GM21619 (cell line): ENCODE data around the gene BICRA.
"Not testable (repeated sequence)": the region's sequence is repeated elsewhere in the genome, so short reads cannot be mapped to it uniquely, and the experiment has no call there.

Experiments used
- ATAC-seq: cut with Tn5 transposase; IDR thresholded peaks from one replicate; pipeline ENCODE4 v1.9.1; 2021; ENCODE audit not compliant: unreplicated experiment

The BICRA gene

DNA sequence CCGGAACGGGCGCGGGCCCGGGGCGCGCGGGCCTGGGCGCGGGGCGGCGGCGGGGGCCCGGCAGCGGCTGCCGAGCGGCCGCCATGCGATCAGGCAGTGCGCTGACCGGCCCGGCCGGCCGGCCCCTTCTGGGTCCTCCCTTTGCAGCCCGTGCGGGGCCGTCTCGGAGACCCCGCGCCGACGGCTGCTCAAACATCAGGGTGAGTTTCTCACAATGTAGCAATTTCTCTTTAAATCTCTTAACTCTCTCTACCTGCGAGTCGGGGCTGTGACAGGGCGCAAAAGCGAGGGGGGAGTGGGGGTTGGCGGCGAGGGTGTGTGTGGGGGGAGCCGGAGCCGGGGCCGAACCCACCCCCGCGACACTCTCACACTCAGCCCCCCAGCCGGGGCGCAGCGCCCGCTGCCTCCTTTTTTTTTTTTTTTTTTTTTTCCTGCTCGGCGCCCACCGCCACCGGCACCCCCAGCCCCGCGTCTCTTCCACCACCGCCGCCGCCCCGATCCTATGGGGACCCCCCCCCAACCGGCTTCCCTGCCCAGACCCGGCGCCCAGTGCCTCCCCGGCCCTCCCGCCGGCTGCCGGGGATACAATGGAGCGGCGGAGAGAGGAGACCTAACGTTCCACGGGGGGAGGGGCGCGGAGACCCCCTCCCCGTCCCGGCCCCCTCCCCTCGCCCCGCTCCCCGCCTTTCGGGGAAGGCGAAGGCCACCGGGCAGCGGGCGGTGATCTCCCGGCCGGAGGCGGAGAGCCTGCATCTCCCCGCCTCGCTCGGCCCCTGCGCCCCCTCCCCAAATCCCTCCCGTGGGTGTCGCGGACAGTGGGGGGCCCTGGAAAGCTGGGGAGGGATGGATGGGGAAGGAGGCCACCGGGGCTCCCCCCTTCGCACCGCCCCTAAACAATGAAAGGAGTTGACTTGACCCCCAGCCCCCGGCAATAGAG is at the start of gene BICRA:
BICRA (plus strand) TSS at position 166 of the 937 bp plus-strand sequence. CDS start 64,441 bp downstream, outside the sequence.
- peak; percentile 42 for ATAC-seq

DNA sequence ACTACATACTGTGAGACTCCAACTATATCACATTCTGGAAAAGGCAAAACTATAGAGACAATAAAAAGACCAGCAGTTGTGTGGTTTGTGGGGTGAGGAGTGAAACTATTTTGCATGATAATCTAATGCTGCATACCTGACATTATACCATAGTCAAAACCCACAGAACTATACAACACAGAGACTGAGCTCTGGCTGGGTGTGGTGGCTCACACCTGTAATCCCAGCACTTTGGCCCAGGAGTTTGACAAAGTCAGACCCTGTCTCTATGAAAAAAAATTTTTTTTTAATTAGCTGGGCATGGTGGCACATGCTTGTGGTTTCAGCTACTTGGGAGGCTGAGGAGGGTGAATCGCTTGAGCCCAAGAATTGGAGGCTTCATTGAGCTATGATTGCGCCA is 47.9 kb upstream of the BICRA start:
- no peak for ATAC-seq

DNA sequence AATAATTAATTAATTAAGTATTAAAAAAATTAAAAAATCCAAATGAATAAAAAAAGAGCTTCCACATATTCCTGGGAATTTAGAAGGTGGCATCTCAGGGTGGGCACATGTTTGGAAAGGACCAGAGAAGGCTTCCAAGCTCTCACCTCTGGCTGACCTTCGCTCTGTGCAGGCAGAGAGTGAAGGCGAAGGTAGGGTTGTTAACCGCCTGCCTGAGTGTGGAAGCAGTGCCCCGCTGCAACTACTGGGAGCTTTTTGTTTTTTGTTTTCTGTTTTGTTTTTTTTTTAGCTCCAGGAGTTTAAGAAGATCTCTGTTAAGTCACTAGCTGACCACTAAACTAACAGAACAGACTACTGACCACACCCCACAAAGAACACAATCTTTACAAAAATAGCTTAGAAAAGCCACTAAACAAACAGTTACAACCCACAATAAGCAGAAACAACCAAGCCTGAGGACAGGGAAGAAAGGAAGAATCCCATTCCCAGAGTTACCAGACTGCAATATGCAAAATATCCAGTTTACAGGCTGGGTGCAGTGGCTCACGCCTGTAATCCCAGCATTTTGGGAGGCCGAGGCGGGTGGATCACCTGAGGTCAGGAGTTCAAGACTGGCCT is 47.4 kb upstream of the BICRA start:
- no peak for ATAC-seq

DNA sequence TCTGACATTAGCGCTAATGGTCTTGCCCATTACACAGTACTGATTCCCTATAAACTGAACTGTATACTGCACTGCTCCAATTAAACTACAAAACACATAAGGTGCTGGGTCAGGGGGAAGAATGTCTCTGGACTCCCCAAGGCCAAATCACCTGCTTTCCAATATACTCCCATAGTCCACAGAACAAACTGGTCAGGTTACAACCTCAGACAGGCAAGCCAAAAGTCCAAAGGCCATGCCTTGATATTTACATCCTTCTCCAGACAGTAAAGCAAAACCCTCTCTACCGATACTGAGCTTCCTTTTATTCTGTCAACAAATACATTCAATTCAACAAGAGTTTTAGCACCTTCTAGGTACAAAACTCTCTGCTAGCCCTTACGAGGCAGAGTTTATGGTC is 44.9 kb upstream of the BICRA start:
- ATAC-seq, result no peak

DNA sequence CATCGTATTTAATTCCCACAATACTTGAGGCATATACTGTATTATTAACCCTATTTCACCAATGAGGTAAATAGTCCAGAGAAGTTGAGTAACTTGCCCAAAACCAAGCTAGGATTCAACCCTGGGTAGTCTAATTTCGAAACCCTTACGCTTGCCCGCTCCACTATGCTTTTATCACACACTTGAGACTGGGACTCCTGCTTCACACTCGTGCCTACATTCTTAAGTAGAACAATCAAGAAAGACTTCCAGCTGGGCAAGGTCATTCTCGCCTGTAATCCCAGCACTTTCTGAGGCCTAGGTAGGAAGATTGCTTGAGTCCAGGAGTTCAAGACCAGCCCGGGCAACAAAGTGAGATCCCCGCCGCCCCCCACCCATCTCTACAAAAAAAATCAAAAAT is 39.6 kb upstream of the BICRA start:
- no peak for ATAC-seq

DNA sequence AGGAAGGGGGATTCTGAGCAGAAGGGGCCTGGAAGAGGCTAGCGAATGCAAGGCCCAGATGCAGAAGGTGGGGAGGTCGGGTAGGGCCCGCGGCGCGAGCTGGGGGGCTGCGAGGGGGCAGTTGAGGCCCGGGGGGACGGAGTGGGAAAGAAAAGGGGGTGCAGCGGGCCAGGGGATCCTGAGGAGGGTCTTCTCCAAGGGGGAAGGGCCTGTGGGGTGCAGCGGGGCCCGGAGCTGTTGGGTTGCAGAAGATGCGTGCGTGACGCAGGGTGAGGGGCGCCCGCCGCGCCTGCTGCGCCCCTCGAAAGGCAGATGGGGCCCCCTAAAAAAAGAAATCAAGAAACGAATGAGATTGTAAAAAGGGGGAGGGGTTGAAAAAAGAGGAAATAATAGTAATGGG is 36.3 kb upstream of the BICRA start:
- no peak for ATAC-seq

DNA sequence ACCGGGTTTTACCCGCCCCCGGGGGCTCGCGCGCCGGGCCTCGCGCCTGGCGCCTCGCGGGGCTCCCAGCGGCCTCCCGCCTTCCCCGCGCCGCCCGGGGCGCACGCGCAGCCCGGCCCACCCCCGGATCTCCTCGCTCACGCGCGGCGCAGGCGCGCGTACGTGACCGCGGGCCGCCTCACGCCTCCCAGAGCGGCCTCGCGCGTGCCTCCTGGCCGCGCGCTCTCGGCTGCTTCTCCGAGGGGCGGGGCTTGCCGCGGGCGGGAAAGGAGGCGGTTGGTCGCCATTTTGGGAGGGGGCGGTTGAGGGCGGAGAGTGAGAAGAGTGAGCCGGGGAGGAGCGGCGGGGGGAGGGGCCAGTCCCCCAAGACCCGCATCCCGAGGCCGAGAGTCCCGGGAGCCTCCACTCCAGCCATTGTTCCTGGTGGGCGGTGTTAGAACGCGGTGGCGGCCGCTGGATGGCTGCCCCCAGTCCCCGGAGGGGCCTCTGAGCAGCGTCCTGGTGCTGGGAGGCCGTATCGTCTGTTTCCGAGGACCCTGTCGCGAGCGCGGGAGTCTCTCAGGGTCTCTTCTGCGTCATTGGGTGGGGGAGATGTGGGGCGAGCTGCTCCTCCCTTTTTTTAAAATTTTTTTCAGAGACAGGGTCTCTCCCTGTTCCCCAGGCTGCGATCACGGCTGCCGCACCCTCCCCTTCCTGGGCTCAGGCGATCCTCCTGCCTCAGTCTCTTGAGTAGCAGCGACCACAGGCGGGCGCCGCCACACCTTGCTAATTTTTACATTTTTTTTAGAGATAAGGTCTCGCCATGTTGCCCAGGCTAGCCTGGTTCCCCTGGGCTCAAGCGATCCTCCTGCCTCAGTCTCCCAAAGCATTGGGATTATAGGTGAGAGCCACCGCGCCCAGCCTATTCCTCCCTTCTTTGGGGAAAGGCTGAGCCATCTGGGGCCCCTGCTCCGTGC is 35.6 kb upstream of the BICRA start, which contains the start of gene ZNF541:
ZNF541 (minus strand) TSS at position 78 of the 956 bp plus-strand sequence. CDS start 17,292 bp downstream, outside the sequence.
- no peak for ATAC-seq

DNA sequence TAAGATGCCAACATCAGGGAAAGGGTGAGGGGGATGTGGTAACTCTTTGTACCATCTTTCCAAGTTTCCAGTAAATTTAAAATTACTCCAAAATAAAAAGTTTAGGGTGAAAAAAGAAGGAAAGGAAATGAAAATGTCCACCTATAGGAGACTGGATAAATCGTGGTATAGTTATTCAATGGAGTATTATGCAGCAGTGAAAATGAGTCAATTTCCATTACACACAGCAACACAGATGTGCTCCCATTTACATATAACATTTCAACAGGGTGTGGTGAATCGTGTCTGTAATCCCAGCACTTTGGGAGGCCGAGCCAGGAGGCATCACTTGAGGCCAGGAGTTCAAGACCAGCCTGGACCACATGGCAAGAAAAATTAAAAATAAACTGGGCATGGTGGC is 28.5 kb upstream of the BICRA start:
- ATAC-seq, result no peak

DNA sequence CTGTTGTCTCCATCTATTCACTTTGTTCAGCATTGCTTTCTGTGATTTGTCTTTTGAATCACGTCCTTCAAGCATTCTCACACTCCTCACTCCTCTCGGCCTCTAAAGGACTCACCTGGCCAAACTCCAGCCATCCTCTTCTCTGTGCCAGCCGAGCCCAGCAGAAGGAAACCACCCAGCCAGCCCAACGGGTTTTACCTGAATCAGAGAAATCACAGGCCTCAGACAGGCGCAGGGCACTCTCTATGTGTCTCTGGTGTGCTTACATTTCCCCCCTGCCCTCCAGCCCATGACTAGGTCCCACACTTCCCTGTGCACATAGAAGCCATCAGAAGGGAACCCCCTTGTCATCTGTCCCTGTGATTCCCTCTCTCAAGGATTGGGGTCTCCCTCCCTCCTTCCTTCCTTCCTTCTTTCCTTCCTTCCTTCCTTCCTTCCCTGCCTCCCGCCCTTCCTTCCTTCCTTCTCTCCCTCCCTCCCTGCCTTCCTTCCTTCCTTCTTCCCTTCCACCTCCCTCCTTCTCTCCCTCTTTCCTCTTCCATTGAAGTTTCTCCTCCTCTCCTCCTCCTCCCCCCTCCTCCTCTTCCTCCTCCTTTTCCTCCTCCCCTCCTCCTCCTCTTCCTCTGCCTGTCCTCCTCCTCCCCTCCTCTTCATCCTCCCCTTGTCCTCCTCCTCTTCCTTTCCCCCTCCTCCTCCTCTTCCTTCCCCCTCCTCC is 27.2 kb upstream of the BICRA start:
- no peak for ATAC-seq

DNA sequence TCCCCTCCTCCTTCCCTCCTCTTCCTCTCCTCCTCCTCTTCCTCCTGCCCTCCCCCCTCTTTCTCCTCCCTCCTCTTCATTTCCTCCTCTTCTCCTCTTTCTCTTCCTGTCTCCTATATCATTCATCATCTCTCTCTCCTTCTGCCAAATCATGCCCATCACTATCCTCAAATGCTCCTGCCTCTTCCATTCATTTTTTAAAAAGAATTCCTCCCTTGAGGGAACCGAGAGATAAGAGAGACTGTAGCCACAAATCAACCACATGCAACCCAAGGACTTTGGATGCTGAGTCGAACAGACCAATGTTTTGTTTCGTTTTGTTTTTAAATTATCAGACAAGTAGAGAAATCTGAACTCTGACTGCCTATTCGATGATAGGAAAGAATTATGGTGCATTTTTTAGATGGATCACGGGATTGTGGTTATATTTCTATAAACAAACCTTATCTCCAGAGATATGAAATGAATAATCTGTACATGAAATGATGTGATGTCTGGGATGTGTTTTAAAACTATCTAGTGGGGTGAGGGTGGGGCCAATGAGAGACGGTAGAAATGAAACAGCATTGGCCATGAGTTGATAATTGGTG is 26.5 kb upstream of the BICRA start:
- ATAC-seq, result no peak

DNA sequence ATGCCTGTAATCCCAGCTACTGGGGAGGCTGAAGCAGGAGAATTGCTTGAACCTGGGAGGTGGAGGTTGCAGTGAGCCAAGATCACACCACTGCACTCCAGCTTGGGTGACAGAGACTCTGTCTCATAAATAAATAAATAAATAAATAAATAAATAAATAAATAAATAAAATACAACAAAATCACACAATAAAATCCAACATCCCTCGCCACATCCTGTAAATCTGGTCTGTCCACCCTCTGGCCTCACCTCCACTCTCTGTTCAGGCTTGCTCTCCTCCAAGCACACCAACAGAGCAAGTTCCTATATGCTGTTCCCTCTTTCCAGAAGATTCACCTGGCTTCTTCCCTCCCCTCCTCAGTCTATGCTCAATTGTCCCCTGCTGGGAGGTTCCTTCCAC is 25.8 kb upstream of the BICRA start:
- ATAC-seq, result not testable (repeated sequence)

DNA sequence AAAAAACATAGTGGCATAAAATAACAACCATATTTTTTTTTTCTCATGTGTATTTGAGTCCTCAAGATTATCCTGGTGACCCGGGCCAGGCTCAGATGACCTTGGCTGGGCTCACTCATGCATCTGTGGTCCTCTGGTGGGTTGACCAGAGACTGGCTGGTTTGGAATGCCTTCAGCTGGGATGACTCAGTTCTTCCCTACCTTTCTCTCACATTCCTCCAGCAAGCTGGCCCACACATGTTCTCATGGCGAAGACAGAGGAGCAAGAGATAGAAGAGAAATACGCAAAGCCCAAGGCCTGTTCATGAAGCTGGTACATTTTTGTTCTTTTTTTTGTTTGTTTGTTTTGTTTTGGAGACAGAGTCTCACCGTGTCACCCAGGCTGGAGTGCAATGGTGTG is 21.6 kb upstream of the BICRA start:
- no peak for ATAC-seq

DNA sequence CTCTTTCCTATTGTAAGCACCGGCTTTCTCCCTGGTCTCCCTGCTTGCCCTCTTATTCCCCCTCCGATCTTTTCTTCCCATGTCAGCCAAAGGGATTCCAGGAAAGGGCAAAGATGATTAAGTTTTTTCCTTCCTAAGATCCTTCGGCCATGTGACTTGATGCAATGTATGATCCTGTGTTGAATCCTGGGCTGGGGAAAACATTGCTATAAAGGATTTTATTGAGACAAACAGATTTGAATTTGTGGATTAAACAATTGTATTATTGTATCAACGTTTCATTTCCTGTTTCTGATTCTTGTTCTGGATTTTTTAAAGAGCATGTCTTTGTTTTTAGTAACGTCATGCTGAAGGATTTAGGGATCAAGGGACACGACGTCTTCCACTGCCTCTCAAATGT is 19.1 kb upstream of the BICRA start:
- ATAC-seq, result no peak

DNA sequence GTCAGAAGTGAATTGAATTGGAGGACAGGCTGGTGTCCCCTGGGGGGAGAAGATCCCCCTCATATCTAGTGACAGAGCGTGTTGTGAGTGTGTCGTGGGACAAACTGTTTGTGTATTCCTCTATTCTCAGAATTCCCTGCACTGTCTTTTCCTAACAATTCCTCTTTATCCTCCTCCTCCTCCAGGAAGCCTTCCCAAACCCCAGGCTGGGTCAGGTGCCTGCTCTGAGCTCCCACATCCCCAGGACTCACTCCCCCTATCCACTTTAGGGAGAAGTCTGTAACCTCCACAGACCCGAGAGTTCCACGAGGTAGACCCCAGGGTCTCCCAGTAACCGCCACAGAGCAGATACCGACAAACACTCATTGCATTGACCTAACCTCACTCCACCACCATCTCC is 15.1 kb upstream of the BICRA start:
- ATAC-seq, result no peak

DNA sequence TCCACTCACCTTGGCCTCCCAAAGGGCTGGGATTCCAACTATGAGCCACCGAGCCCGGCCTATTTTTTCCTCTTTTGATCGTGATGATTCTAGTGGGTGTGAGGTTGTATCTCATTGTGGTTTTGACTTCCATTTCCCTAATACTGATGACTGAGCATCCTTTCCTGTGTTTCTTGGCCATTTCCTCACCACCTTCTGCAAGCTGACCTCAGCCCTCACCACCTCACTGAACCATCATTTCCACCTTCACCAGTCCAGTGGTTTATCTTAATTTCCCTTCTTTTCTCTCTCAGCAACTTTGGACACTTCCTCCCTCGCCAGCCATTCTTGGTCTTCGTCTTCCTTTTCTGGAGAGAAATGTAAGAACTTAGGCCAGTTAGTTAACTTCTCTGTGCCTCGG is 13.0 kb upstream of the BICRA start:
- no peak for ATAC-seq

DNA sequence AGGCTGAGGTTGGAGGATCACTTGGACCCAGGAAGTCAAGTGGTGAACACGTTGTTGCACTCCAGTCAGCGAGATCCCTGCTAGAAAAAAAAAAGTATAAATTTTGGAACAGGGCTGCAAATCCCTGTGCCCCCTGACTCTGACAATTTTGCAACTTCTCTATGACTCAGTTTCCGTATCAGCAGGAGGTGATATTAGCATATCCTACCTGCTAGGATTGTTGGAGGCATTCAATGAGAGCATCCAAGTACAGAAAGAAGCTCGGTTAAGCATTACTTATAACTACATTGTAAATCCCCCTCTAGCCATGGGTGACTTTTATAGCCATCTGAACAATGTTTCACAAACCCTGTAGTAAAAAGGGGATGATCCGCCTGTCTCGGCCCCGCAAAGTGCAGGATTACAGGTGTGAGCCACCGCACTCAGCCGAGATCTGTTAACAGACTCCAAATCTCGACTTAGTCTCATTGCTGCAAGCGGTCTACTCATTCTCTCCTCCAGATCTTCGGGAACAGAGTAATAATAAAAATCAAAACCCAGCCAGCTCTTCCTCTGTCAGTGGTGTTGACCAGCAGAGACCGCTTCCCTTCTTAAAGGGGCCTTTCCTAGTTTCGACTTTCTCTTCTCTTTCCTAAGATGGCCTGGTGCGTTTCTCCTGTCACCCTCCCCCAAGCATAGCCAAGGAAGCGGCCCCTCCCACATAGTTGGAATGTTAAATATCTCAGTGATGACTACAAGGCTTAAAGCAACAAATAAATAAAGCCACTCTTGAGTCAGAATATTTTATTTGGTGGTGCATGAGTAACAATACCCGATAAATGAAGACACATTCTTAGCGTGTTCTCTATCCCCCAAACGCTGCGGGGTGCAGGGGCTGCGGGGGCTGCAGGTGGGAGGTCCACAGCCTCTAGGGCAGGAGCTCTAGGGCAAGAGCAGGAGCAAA is 10.3 kb upstream of the BICRA start:
- no peak for ATAC-seq

DNA sequence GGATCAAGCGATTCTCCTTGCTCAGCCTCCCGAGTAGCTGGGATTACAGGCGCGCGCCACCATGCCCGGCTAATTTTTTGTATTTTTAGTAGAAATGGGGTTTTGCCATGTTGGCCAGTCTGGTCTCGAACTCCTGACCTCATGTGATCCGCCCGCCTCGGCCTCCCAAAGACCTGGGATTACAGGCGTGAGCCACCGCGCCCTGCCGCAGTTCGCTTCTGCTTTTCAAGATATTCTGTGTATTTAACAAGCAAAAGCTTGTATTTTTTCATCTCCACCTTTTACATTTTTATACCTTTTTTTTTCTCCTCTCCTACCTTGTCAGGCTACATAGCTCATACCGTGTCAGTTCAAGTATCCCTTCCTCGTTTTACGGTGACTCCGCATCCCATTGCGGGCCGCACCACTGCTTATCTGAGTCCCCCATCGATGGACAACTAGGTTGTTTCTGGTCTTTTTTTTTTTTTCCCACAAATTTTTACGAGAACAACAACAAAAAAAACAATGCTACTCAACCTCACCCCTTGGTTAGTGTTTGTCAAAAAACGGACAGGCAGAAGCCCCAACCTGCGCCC is 9.2 kb upstream of the BICRA start:
- ATAC-seq, result not testable (repeated sequence)
